NCI-H2081 treated with DMSO at 0.1 percent for 48 hours (cell line): ENCODE results near the gene CD52.

Experiments
- DNase-seq: peaks from one replicate; lab custom pipeline; 2025; lab: John Stamatoyannopoulos, UW

CD52 gene

DNA sequence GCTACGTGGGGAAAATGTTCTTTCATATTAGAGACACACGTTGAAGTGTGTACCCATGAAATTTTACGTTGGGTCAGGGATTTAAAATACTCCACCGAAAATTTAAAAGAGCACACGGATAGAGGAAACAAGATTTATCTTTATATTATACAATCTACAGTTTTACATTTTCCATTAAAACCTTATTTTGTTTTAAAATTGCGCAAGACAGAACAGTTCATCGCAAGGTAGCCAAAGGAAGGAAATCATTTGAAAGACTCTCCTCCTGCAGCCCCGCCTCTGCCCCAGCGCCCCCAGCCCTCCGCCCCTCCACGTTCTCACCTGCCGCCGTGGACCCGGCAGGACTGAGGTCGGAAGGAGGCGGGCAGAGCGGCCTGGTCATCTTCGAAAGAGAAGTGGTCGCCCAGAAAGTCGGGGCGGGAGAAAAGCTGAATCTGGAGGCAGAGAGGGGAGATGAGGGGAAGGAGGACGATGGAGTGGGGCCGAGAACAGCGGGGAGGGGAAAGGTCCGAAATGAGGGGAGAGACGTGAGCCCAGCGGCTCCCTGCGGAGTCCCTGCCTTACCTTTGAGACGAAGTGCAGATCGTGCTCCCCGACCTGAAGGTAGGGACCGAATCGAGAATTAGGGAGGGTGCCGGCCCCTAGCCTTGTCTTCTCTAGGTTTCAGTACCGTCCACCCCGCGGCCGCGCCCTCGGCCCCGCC lies 18.2 kb downstream of the CD52 start:
- no peak for DNase-seq

DNA sequence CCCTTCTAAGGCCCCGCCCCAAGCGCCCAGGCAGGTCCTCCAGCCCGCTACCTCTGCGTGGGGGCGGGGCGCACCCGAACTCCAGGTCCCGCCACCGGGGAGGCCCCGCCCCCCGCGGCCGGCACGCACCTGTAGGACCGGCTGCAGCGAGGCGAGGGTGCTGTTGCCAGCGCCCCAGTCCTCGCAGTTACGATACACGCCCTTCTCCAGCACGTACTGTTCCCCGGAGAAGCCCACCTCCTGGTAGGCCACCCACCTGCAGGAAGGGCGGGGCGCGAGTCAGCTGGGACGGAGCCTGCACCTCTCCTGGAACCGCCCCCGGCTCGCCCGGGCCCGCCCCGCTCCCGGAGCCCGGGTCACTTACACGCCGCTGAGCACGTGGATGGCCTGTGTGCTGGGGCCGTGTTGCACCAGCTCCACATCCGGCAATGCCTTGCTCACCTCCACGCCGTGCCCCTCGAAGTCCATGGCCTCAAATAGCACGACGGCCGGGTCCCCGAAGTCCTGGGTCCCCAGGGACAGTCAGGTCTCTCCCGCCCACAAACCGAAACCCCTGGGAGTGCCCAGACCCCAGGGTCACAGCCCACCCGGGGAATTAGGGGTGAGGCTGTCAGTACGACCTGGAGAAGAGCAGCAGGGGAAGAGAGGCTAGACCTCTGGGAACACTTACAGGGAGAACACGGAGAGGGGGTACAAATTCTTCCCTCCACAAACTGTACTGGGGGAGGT lies 18.9 kb downstream of the CD52 start:
- no peak for DNase-seq

DNA sequence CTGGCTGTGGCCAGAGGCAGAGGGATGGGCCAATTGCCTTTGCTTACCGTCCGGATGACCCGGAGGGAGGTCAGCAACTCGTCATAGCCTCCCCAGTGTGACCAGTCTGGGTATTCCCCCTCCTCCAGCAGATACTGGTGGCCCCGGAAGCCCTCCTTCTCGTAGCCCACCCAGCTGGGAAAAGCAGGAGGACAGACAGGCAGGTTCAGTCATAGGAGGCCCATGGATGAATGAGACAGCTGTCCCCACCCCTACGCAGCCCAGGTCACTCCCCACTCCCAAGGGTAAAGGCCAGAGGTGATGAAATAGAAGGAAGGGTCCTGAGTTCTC lies 19.4 kb downstream of the CD52 start:
- DNase-seq: no peak

DNA sequence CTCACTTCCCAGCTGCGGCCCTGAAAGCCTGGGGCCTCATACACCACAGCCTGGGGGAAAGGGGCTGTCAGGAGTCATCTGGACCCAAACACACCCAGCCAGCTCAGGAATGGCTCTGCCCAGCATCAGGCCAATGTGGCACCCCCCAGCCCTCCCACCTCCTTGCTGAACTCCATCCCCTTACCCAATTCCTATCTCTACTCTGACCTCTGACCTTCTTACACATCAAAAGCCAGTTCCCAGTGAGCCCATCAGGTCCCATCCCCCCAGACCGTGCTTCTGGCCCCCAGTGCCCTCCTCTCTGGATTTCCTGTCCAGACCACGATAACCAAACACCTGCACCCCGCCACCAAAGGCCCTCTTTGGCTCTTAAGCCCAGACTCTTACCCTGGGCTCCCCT lies 19.9 kb downstream of the CD52 start:
- no peak for DNase-seq

- DNase-seq: no peak
Observed at GRCh38 chr1:26338670-26339069, 20.9 kb downstream of the CD52 start.

DNA sequence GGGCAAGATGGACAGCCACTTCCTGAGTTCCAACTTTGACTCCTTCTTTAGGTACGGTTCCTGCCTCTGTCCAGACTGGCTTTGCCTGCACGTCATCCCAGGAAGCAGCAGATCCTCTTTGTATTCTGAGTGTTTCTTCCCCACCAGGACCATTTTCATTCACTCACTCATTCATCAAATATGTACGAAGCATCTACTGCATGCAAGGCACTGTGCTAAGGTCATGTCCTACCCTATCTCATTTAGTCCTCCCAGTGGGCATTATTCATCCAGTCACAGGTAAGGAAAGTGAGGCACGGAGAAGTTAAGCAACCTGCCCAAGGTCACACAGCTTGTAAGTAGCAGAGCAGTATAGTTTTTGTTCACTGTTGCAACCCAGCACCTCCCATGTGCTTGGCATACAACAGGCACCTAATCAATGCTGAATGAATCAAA lies 22.3 kb downstream of the CD52 start:
- no peak for DNase-seq

- DNase-seq: no peak
Observed at GRCh38 chr1:26344147-26344920, 26.6 kb downstream of the CD52 start.

DNA sequence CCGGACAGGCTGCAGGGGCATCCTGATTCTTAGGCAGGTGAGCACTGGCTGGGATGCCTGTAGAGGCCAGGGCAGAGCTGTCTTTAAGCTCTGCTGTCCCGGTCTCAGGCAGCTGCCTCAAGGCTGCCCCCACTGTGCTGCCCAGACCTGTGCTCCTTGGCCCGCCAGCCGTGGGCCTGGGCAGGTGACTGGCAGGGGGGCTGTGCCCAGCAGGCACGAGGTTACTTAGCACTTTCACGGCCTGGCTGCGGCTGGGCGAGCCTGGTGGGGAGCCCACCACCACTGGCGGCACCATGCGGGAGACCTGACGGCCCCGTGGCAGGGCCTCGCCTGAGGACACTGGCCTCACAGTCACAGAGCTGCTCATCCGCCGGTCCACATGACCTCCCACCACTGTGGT lies 28.0 kb downstream of the CD52 start:
- DNase-seq: no peak

GRCh38 chr1:26346274-26347033 lies 28.7 kb downstream of the CD52 start:
- no peak for DNase-seq

DNA sequence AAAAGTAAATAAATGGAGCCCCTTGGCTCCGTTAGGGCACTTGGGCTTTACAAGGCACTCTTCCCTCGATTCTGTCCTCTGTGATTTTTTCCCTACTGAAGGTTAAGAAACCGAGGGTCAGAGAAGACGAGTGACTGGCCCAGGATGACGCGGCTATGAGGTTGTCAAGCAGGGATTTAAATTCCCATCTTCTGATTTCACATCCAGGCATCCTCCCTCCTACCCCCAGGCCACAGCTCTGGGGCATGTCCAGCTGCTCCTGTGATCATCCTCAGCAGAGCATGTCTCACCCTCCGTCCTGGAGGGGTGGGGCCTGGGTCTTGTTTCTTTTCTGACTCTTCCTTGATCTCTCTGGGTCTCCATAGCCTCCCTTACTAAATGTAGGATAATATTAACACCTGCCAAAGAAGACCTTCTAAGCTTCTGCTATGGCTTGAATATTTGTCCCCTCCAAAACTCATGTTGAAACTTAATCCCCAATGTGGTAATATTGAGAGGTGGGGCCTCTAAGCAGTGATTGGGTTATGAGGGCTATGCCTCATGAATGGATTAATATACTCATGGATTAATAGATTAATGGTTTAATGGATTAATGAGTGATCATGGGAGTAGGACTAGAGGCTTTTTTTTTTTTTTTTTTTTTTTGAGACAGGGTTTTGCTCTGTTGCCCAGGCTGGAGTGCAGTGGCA lies 31.6 kb downstream of the CD52 start:
- DNase-seq: no peak

DNA sequence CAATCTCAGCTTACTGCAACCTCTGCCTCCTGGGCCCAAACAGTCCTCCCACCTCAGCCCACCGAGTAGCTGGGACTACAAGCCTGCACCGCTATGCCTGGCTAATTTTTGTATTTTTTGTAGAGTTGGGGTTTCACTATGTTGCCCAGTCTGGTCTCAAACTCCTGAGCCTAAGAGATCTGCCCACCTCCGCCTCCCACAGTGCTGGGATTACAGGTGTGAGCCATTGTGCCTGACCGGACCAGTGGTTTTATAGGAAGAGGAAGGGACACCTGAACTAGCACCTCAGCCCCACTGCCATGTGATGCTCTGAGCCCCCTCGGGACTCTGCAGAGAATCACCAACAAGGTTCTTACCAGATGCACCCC lies 32.1 kb downstream of the CD52 start:
- DNase-seq: no peak

DNA sequence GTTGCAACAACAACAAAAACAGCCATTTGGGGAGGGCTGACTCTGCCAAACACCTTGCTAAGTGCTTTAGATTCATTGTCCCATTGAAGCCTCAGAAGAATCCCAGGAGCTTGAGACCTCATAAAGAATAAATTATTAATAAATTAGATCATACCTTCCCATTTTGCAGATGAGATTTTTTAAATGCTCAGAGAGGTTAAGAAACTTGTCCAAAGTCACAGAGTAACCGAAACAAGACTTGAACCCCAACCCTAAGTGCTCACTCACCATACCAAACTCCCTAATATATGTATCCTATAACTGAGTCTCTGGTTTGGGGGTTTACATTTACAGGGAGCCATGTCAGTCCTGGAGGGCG lies 32.6 kb downstream of the CD52 start:
- DNase-seq: no peak

DNA sequence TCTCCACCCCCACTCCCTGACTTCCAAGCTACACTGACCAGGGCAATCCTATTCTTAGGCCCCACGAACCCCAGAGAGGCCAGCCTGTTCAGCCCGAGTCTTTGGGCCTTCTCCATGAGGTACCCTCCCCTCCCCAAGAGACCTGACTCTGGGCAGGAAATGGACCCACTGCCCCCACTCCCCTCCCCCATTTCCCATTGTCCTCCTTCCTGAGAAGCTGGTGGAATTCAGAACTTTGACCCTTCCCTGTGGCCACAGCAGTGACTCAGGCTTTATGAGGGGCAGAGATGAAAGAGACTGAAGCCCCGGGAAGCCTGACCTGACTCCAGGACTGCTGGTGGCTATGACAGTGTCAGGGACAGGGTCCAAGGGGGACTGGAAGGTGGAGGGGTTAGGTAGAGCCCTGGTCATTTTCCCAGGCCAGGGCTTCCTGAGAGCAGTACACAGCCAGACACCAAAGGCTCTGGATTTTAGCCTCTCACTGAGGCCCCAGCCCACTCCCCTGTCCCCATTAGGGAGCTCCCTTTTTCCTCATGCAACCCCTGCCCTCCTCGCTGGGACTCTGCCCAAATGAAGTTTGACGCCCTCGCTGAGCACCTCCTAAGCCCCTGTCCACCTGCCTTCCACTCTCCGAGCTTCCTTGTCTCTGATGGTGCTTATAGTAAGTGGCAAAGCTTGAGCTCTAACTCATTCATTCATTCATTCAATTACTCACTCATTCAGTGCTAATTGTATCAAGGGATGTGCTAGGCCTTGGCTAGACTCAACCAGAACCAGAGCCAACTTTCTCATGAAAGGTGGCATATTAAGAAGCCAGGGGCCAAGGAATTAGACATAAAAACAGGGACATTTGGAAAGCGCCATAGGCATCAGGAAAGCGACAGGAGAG lies 33.2 kb downstream of the CD52 start:
- DNase-seq: no peak

DNA sequence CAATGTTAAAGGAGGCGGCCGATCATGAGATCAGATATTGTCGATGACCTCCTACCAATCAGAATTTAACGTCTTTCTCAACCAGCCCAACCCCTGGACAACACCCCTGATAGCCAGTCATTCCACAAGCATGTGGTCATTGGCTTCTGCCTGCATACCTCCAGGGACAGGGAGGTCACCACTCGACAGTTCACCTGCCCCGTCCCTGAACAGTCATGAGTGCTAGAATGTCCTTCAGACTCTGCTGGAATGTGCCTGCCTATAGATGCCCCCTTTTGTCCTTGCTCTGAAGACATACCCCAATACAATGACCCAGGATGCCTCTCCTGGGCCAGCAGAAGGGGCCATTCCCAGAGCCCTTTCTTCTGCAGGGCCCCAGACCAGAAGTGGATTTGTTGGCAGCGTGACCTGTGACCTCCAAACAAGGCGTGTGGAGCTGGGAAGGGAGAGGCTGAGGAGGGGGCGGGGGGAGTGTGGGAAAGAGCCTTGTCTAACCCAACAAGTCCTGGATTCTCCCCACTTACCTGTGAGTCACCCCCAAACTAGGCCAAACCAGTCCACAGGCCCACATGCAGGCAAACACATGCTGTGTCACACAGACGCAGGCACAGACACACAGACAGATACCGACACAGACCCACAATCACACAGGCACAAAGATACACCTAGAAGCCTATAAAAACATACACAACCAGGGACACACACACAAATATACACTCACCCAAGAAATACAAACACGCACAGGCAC lies 34.0 kb downstream of the CD52 start:
- DNase-seq: no peak

- DNase-seq: no peak
Observed at GRCh38 chr1:26352338-26352679, 34.6 kb downstream of the CD52 start.

DNA sequence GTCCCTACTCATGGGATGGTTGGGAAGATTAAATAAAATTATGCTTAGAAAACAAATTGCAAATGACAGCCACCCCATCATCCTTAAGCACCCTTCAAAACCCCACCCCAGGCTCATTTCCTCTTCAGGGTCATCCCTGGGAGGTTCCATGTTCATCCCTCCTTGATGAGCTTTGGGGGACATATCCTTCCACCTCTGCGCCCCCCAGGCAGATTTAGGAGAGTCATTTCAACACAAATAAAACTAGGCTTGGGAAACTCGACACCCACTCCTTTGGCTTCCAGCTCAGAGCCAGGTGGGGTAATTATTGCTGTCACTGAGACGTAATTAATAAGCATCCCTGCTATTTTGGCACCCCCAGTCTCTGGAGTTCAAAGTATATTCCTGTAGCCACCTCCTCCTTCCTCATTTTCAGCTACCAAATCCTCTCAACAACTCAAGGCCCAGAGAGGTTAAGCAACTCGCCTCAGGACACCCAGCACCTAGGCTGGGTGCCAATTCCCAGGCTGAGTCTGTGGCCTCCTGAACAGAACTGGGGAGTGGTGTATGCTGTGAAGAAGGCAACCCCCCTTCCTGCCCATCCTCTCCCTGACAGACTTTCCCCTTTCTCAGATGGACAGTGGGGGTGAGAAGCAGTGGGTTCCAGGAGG lies 35.6 kb downstream of the CD52 start:
- no peak for DNase-seq

DNA sequence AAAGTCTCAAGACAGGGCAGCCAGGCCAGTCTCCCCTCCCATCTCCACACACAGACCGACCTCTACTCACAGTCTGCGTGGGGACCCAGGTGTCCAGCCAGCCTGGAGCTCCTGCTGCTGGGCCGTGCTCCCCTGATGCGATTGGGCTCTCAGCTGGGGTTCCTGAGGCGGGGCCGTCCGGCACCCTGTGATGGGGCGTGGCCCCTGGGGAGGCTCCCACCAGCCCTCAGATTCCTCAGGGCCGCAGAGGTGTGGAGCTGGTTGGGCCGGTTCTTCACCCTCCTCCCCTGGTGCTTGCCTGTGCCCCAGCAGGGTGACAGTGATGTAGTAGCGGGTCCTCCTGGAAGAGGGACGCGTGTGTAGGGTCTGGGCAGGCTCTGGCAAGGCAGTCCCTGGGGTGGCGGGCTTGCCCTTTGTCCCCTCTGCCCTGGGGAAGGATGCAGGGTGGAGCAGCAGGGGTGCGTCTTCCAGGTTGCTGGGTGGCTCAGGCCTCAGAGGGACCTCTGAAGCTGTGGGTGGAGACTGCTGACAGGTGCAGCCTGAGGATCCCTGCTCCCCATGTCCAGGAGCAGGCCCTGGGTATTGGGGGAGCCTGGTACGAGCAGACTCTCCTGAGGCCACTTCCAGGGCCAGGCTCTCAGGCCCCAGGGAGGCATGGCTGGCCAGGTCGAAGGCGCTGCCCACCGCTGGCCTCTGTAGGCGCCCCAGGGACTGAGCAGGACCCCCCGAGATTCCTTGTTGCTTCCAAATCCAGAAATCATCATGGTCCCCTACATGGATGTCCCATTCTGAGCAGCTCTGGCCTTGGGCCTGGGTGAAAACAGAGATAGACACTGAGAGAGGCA lies 36.4 kb downstream of the CD52 start, which contains the start of gene CRYBG2:
CRYBG2 (minus strand) TSS at position 155 of the 845 bp plus-strand sequence. CDS start 7,473 bp downstream, outside the sequence.
- DNase-seq: no peak

GRCh38 chr1:26354972-26355371 lies 37.2 kb downstream of the CD52 start:
- no peak for DNase-seq

DNA sequence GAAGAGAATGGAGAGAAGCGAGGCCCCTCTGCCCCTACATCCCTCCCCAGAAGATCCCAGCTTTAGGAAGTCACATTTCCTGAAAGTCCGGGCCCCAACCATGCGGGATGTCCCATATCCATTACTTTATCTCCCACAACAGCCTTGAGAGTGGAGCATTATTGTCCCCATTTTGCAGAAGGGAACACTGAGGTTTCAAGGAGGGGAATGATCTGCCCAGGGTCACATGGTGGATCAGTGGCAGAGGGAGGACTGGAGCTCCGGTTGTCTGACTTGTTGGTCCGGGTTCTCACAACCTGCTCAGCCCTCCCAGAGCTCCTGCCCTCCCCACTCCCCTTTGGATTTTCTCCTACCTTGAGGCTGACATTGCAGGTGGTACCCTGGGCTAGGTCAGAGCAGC lies 38.3 kb downstream of the CD52 start:
- DNase-seq: no peak
